GM12873 (cell line): ENCODE measurements around the gene FBXO28.

Experiments
- CTCF ChIP-seq: IDR thresholded peaks from 2 replicates; pipeline ENCODE4 v1.5.1; 2012; ENCODE audit warnings: low read depth, mild to moderate bottlenecking, moderate library complexity, low read length, control low read depth; ENCODE audit not compliant: insufficient read depth; ENCODE audit errors: missing control alignments

Gene FBXO28

GRCh38 chr1:224203243-224204016, 89.5 kb downstream of the FBXO28 start:
- TF ChIP-seq CTCF = no peak

GRCh38 chr1:224205438-224205840, 91.5 kb downstream of the FBXO28 start:
- no peak for TF ChIP-seq CTCF

- TF ChIP-seq CTCF = no peak
Observed at GRCh38 chr1:224211206-224211962, 97.5 kb downstream of the FBXO28 start.
